Measurements from ENCODE around the gene IDI1. TPM values are rescaled to one million over a fixed set of nuclear protein-coding genes. Genes with fewer than 3 reads are reported as not detected.

IDI1 gene
- total RNA-seq, 2 experiments from 2014 or later: 244 to 250 TPM

- ATAC-seq (ENCODE audit: poor library complexity): no peak
- H3K9me3 Mint-ChIP-seq: no peaks in the 10 kb centered on the region
Measured at GRCh38 chr10:1020460-1020859, 28.5 kb downstream of the IDI1 start.

GRCh38 chr10:1019362-1019761, 29.6 kb downstream of the IDI1 start:
- CTCF ChIA-PET: no interaction called here
- no peaks in the 10 kb centered on the region for H3K27me3 ChIP-seq (ENCODE audit: control insufficient read depth in 1 of 2, insufficient read depth in 2 of 2, low read length in 2 of 2)
- intact Hi-C loops (cut with DNase I, micrococcal nuclease): no loop called here
- H3K4me3 ChIP-seq (ENCODE audit: low read length): no peak overlapping the region
- Mint-ChIP-seq H3K4me3 (no peak overlapping the region), H3K4me1 (ENCODE audit: low read depth) (no peaks in the 10 kb centered on the region), H3K9me3 (no peaks in the 10 kb centered on the region), H3K36me3 (ENCODE audit: low read depth) (peaks cover 48% of the 10 kb centered on the region), H3K27me3 (no peaks in the 10 kb centered on the region), H3K27ac (no peak overlapping the region)
- H3K4me1 ChIP-seq (ENCODE audit: insufficient read depth, low read length): no peaks in the 10 kb centered on the region
- no peak for TF ChIP-seq CTCF (IDR thresholded peaks at IDR 0.05)
- ATAC-seq (ENCODE audit: poor library complexity) (no peak), DNase-seq (no peak)
- no peaks in the 10 kb centered on the region for H3K9me3 ChIP-seq (ENCODE audit: control insufficient read depth in 1 of 2, insufficient read depth in 1 of 2, low read length in 2 of 2)
- H3K27ac ChIP-seq (ENCODE audit: low read depth in 1 of 2, low read length in 2 of 2): no peak overlapping the region
- H3K36me3 ChIP-seq (ENCODE audit: insufficient read depth, low read length): peaks cover 36% of the 10 kb centered on the region
- POLR2A ChIA-PET: no interaction called here

More at GRCh38 chr10:1020460-1020859, 28.5 kb downstream of the IDI1 start:
- Histone ChIP-seq H3K9me3 (ENCODE audit: control insufficient read depth in 1 of 2, insufficient read depth in 1 of 2, low read length in 2 of 2) (no peaks in the 10 kb centered on the region), H3K36me3 (ENCODE audit: insufficient read depth, low read length) (peaks cover 29% of the 10 kb centered on the region), H3K4me1 (ENCODE audit: insufficient read depth, low read length) (no peaks in the 10 kb centered on the region), H3K27ac (ENCODE audit: low read depth in 1 of 2, low read length in 2 of 2) (no peak overlapping the region), H3K4me3 (ENCODE audit: low read length) (no peak overlapping the region), H3K27me3 (ENCODE audit: control insufficient read depth in 1 of 2, insufficient read depth in 2 of 2, low read length in 2 of 2) (no peaks in the 10 kb centered on the region)
- ChIA-PET POLR2A (no interaction called here), CTCF (no interaction called here)
- DNase-seq: no peak
- no peak overlapping the region for H3K27ac Mint-ChIP-seq
- H3K4me1 Mint-ChIP-seq (ENCODE audit: low read depth): no peaks in the 10 kb centered on the region
- no peak for TF ChIP-seq CTCF (IDR thresholded peaks at IDR 0.05)
- H3K4me3 Mint-ChIP-seq: no peak overlapping the region
- H3K36me3 Mint-ChIP-seq (ENCODE audit: low read depth): peaks cover 41% of the 10 kb centered on the region
- H3K27me3 Mint-ChIP-seq: no peaks in the 10 kb centered on the region
- intact Hi-C loops (cut with DNase I, micrococcal nuclease): no loop called here

- intact Hi-C loops (cut with DNase I, micrococcal nuclease): no loop called here
- Mint-ChIP-seq H3K27ac (no peak overlapping the region), H3K9me3 (no peaks in the 10 kb centered on the region), H3K4me1 (ENCODE audit: low read depth) (no peaks in the 10 kb centered on the region), H3K36me3 (ENCODE audit: low read depth) (peaks cover 82% of the 10 kb centered on the region), H3K27me3 (no peaks in the 10 kb centered on the region), H3K4me3 (no peak overlapping the region)
- Histone ChIP-seq H3K4me1 (ENCODE audit: insufficient read depth, low read length) (no peaks in the 10 kb centered on the region), H3K27me3 (ENCODE audit: control insufficient read depth in 1 of 2, insufficient read depth in 2 of 2, low read length in 2 of 2) (no peaks in the 10 kb centered on the region), H3K27ac (ENCODE audit: low read depth in 1 of 2, low read length in 2 of 2) (no peak overlapping the region), H3K4me3 (ENCODE audit: low read length) (no peak overlapping the region), H3K36me3 (ENCODE audit: insufficient read depth, low read length) (peaks cover 67% of the 10 kb centered on the region), H3K9me3 (ENCODE audit: control insufficient read depth in 1 of 2, insufficient read depth in 1 of 2, low read length in 2 of 2) (no peaks in the 10 kb centered on the region)
- no peak for TF ChIP-seq CTCF (IDR thresholded peaks at IDR 0.05)
- ChIA-PET POLR2A (no interaction called here), CTCF (no interaction called here)
- ATAC-seq (ENCODE audit: poor library complexity): no peak
- no peak for DNase-seq
Measured at GRCh38 chr10:1015688-1016087, 33.2 kb downstream of the IDI1 start.

Measured in CD4-positive, alpha-beta T cell (primary cell).